Trophoblast cell (in vitro differentiated cells and primary cell): ENCODE measurements around the gene KRTAP5-11.
A peak's percentile ranks its signal among the peaks of the same experiment; 100 is the strongest.
"Not testable (repeated sequence)": the region's sequence is repeated elsewhere in the genome, so short reads cannot be mapped to it uniquely, and the experiment has no call there.

Experiments
- DNase-seq, 2 donors: peaks; one replicate each; pipeline ENCODE4 v3.0.0-alpha.2; 2016
- H2AFZ ChIP-seq: 2 replicates; pipeline ENCODE4 v1.6.1; 2013; ENCODE audit warnings: low read length, moderate library complexity, mild to moderate bottlenecking; ENCODE audit not compliant: insufficient read depth, poor library complexity
- H2AK5ac ChIP-seq: 2 replicates; pipeline ENCODE4 v1.6.1; 2013; ENCODE audit warnings: mild to moderate bottlenecking, low read length
- H2BK120ac ChIP-seq: 2 replicates; pipeline ENCODE4 v1.6.1; 2013; ENCODE audit warnings: low read length, mild to moderate bottlenecking, moderate library complexity; ENCODE audit not compliant: insufficient read depth, poor library complexity
- H2BK12ac ChIP-seq: 2 replicates; pipeline ENCODE4 v1.6.1; 2013; ENCODE audit warnings: mild to moderate bottlenecking, low read length, moderate library complexity
- H2BK5ac ChIP-seq: 2 replicates; pipeline ENCODE4 v1.6.1; 2013; ENCODE audit warnings: low read length, low read depth, moderate library complexity, mild to moderate bottlenecking; ENCODE audit not compliant: poor library complexity
- H3K14ac ChIP-seq: 2 replicates; pipeline ENCODE4 v1.6.1; 2013; ENCODE audit warnings: mild to moderate bottlenecking, low read length
- H3K18ac ChIP-seq: 2 replicates; pipeline ENCODE4 v1.6.1; 2013; ENCODE audit warnings: mild to moderate bottlenecking, low read length
- H3K23ac ChIP-seq: 2 replicates; pipeline ENCODE4 v1.6.1; 2013; ENCODE audit warnings: low read length
- H3K27ac ChIP-seq: 2 replicates; pipeline ENCODE4 v1.5.1; 2013; ENCODE audit warnings: low read depth, mild to moderate bottlenecking, inconsistent platforms, low read length, moderate library complexity
- H3K27me3 ChIP-seq: 2 replicates; pipeline ENCODE4 v1.6.1; 2013; ENCODE audit warnings: inconsistent platforms, mild to moderate bottlenecking, low read length, moderate library complexity; ENCODE audit not compliant: insufficient read depth
- H3K36me3 ChIP-seq, 2 experiments: 1 replicate in 1 of 2; 2 replicates in 1 of 2; pipeline ENCODE4 v1.6.1; 2013; ENCODE audit warnings: low read length in 2 of 2, mild to moderate bottlenecking in 2 of 2, moderate library complexity in 1 of 2; ENCODE audit not compliant: insufficient read depth in 2 of 2, control insufficient read depth in 1 of 2
- H3K4ac ChIP-seq: 2 replicates; pipeline ENCODE4 v1.6.1; 2013; ENCODE audit warnings: low read depth, mild to moderate bottlenecking, low read length, moderate library complexity
- H3K4me1 ChIP-seq, 2 experiments: 1 replicate in 1 of 2; 2 replicates in 1 of 2; pipeline ENCODE4 v1.6.1; 2013; ENCODE audit warnings: low read length in 2 of 2, mild to moderate bottlenecking in 2 of 2, moderate library complexity in 1 of 2; ENCODE audit not compliant: insufficient read depth in 2 of 2, control insufficient read depth in 1 of 2
- H3K4me2 ChIP-seq: 2 replicates; pipeline ENCODE4 v1.6.1; 2013; ENCODE audit warnings: inconsistent platforms, mild to moderate bottlenecking, low read length, moderate library complexity
- H3K4me3 ChIP-seq: 2 replicates; pipeline ENCODE4 v1.5.1; 2013; ENCODE audit warnings: mild to moderate bottlenecking, low read depth, low read length, inconsistent platforms
- H3K79me1 ChIP-seq: one replicate; pipeline ENCODE4 v1.6.1; 2013; ENCODE audit warnings: low read length
- H3K79me2 ChIP-seq: 2 replicates; pipeline ENCODE4 v1.6.1; 2013; ENCODE audit warnings: low read length, mild to moderate bottlenecking; ENCODE audit not compliant: control insufficient read depth, insufficient read depth, poor library complexity
- H3K9ac ChIP-seq: 2 replicates; pipeline ENCODE4 v1.6.1; 2013; ENCODE audit warnings: mild to moderate bottlenecking, low read length
- H3K9me3 ChIP-seq: 2 replicates; pipeline ENCODE4 v1.6.1; 2013; ENCODE audit warnings: low read depth, mild to moderate bottlenecking, control low read depth, inconsistent platforms, low read length; ENCODE audit not compliant: insufficient read depth
- H4K12ac ChIP-seq: 2 replicates; pipeline ENCODE4 v1.6.1; 2013; ENCODE audit warnings: low read depth, mild to moderate bottlenecking, low read length, moderate library complexity
- H4K8ac ChIP-seq: 2 replicates; pipeline ENCODE4 v1.6.1; 2013; ENCODE audit warnings: low read depth, mild to moderate bottlenecking, low read length, moderate library complexity
- H4K91ac ChIP-seq: one replicate; pipeline ENCODE4 v1.6.1; 2013; ENCODE audit warnings: low read depth, mild to moderate bottlenecking, low read length, moderate library complexity
- WGBS: extraction: QIAGEN DNeasy Blood & Tissue Kit; methylation state at CpG from one replicate; pipeline ENCODE4 v1.1.7; 2013; ENCODE audit warnings: missing lambda C conversion rate; ENCODE audit not compliant: insufficient read length, insufficient coverage; ENCODE audit errors: extremely low coverage; 5-methylcytosine and 5-hydroxymethylcytosine counted together

KRTAP5-11 gene

GRCh38 chr11:71571101-71571850 is 11.4 kb downstream of the KRTAP5-11 start:
- not testable (repeated sequence) for H3K36me3 ChIP-seq, H3K18ac ChIP-seq, H2BK5ac ChIP-seq, H3K9ac ChIP-seq, H3K4me1 ChIP-seq, H3K9me3 ChIP-seq, H3K23ac ChIP-seq, H2AK5ac ChIP-seq, H3K4me3 ChIP-seq, H3K4me2 ChIP-seq, H4K91ac ChIP-seq, H3K4ac ChIP-seq, H2BK120ac ChIP-seq, H4K12ac ChIP-seq, H3K14ac ChIP-seq, H4K8ac ChIP-seq, H3K79me1 ChIP-seq, DNase-seq, H2BK12ac ChIP-seq, H3K79me2 ChIP-seq, H3K27me3 ChIP-seq, H2AFZ ChIP-seq, H3K27ac ChIP-seq
- no CpG with 5 or more reads among the region's 39 CpGs for WGBS

DNA sequence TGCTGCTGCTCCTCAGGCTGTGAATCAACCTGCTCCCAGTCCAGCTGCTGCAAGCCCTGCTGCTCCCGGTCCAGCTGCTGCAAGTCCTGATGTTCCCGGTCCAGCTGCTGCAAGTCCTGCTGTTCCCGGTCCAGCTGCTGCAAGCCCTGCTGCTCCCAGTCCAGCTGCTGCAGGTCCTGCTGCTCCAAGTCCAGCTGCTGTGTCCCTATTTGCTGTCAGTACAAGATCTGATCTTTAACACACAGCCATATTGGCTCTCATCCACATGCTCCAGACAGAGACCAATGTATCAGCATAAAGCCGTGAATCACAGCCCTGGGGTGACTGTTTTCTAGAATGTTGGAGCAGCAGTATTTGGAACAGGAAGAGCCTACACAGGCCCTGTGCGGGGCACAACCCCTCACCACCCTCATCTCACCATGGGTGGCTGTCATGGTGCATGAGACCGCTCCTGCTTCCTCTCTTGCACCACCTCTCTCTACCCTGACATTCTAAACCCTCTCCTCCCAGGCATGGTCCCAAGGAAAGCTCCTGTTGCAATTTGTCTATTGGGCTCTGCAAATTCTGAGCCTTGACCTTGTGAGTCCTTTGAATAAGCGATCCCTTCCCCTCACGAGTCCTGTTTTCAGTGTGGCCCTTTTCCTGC is 13.8 kb downstream of the KRTAP5-11 start:
- H3K4ac ChIP-seq: no peak overlapping the region

GRCh38 chr11:71567633-71568032 is 15.0 kb downstream of the KRTAP5-11 start:
- H3K36me3 ChIP-seq, H3K14ac ChIP-seq, H2BK12ac ChIP-seq, H2AK5ac ChIP-seq, H2AFZ ChIP-seq, H2BK120ac ChIP-seq, H3K18ac ChIP-seq, H2BK5ac ChIP-seq, H4K8ac ChIP-seq, H3K23ac ChIP-seq, H3K79me2 ChIP-seq, H3K27ac ChIP-seq, H3K4me2 ChIP-seq, H3K4me3 ChIP-seq, H3K27me3 ChIP-seq, H3K79me1 ChIP-seq, H3K9ac ChIP-seq, H4K91ac ChIP-seq, H3K4ac ChIP-seq, H3K9me3 ChIP-seq, H3K4me1 ChIP-seq, H4K12ac ChIP-seq: not testable (repeated sequence)
- DNase-seq: peak in 1 of 2 donors; percentile 38
- WGBS: no CpG with 5 or more reads among the region's 8 CpGs

More for the DNA sequence above, 13.8 kb downstream of the KRTAP5-11 start:
- no peak overlapping the region for H4K12ac ChIP-seq
- H3K9ac ChIP-seq: no peak overlapping the region
- H3K79me2 ChIP-seq: no peaks in the 10 kb centered on the region
- H3K79me1 ChIP-seq: no peaks in the 10 kb centered on the region
- no peak overlapping the region for H2AK5ac ChIP-seq
- no peak overlapping the region for H2AFZ ChIP-seq
- H4K8ac ChIP-seq: no peak overlapping the region
- no peak overlapping the region for H3K27ac ChIP-seq
- no peak overlapping the region for H3K18ac ChIP-seq
- H3K36me3 ChIP-seq: no peaks in the 10 kb centered on the region
- no CpG with 5 or more reads among the region's 8 CpGs for WGBS
- H3K23ac ChIP-seq: no peak overlapping the region
- no peak overlapping the region for H2BK120ac ChIP-seq
- H3K14ac ChIP-seq: no peak overlapping the region
- H3K9me3 ChIP-seq: peaks cover 2% of the 10 kb centered on the region
- H3K4me2 ChIP-seq: no peak overlapping the region
- no peak overlapping the region for H4K91ac ChIP-seq
- H3K27me3 ChIP-seq: no peaks in the 10 kb centered on the region
- no peak for DNase-seq
- H2BK5ac ChIP-seq: no peak overlapping the region
- H2BK12ac ChIP-seq: no peak overlapping the region
- no peaks in the 10 kb centered on the region for H3K4me1 ChIP-seq
- H3K4me3 ChIP-seq: no peak overlapping the region

- not testable (repeated sequence) for H3K36me3 ChIP-seq, H3K27me3 ChIP-seq, H3K79me2 ChIP-seq, H2BK5ac ChIP-seq, H3K9ac ChIP-seq, H3K4me3 ChIP-seq, H3K4ac ChIP-seq, H3K4me2 ChIP-seq, H3K79me1 ChIP-seq, H4K12ac ChIP-seq, H2AFZ ChIP-seq, H2AK5ac ChIP-seq, H3K18ac ChIP-seq, H3K23ac ChIP-seq, H3K14ac ChIP-seq, H4K91ac ChIP-seq, H3K9me3 ChIP-seq, H2BK120ac ChIP-seq, DNase-seq, H4K8ac ChIP-seq, H3K4me1 ChIP-seq, H3K27ac ChIP-seq, H2BK12ac ChIP-seq
- no CpG with 5 or more reads among the region's 21 CpGs for WGBS
Measured at GRCh38 chr11:71566626-71567599, 15.8 kb downstream of the KRTAP5-11 start.
